SU-DHL-6 (cell line): ENCODE measurements around the gene ADAM19.

Experiments
- H2AFZ ChIP-seq: fragments of 200-600 bp; sonication (generic); 2 replicates; pipeline ENCODE4 v1.6.1; 2014; ENCODE audit warnings: low read depth, mild to moderate bottlenecking, moderate library complexity, mixed read lengths, antibody characterized with exemption, low read length; ENCODE audit not compliant: severe bottlenecking
- H3F3A ChIP-seq: fragments of 200-600 bp; shearing (Covaris generic); 2 replicates; pipeline ENCODE4 v1.6.0; 2016; ENCODE audit warnings: antibody characterized with exemption, mild to moderate bottlenecking; ENCODE audit not compliant: insufficient read depth
- H3K27ac ChIP-seq: fragments of 200-600 bp; sonication (generic); 2 replicates; pipeline ENCODE4 v1.5.1; 2016; ENCODE audit warnings: low read depth, mild to moderate bottlenecking, low read length, moderate library complexity, mixed read lengths
- H3K27me3 ChIP-seq: fragments of 200-600 bp; sonication (generic), shearing (Covaris generic); 2 replicates; pipeline ENCODE4 v1.6.0; 2014; ENCODE audit warnings: mild to moderate bottlenecking, low read length
- H3K36me3 ChIP-seq: fragments of 200-600 bp; sonication (generic); 2 replicates; pipeline ENCODE4 v1.6.1; 2014; ENCODE audit warnings: mild to moderate bottlenecking, low read length, mixed read lengths
- H3K4me2 ChIP-seq: fragments of 300-600, 200-600 bp; shearing (Covaris generic), sonication (generic); 2 replicates; pipeline ENCODE4 v1.6.0; 2014; ENCODE audit warnings: low read length, low read depth, mild to moderate bottlenecking; ENCODE audit not compliant: poor library complexity, severe bottlenecking
- H3K4me3 ChIP-seq: fragments of 200-600 bp; sonication (generic); 2 replicates; pipeline ENCODE4 v1.5.1; 2014; ENCODE audit warnings: antibody characterized with exemption, low read length, mild to moderate bottlenecking, mixed read lengths; ENCODE audit not compliant: insufficient read depth, poor library complexity, severe bottlenecking
- H3K79me2 ChIP-seq: fragments of 200-600 bp; sonication (generic); 2 replicates; pipeline ENCODE4 v1.6.1; 2014; ENCODE audit warnings: mild to moderate bottlenecking, low read length, moderate library complexity; ENCODE audit not compliant: insufficient read depth
- H3K9ac ChIP-seq: fragments of 200-600 bp; sonication (generic); 2 replicates; pipeline ENCODE4 v1.7.0; 2014; ENCODE audit warnings: mild to moderate bottlenecking, low read length
- H3K9me2 ChIP-seq: fragments of 200-600 bp; sonication (generic); replicated peaks from 2 replicates; pipeline ENCODE4 v1.6.1; 2014; ENCODE audit warnings: low read length; ENCODE audit not compliant: insufficient read depth
- H3K9me3 ChIP-seq: fragments of 200-600 bp; sonication (generic); 2 replicates; pipeline ENCODE4 v1.6.1; 2014; ENCODE audit warnings: low read length, mixed read lengths; ENCODE audit not compliant: insufficient read depth
- H4K20me1 ChIP-seq: fragments of 200-600 bp; sonication (generic); 2 replicates; pipeline ENCODE4 v1.6.1; 2014; ENCODE audit warnings: low read depth, mild to moderate bottlenecking, antibody characterized with exemption, low read length, moderate library complexity, mixed read lengths
- CTCF ChIP-seq: fragments of 200-600 bp; sonication (generic); IDR thresholded peaks from one replicate; pipeline ENCODE4 v1.5.1; 2017; ENCODE audit warnings: antibody characterized with exemption, mild to moderate bottlenecking, low read length, moderate library complexity; ENCODE audit not compliant: insufficient read depth, poor library complexity, severe bottlenecking
- EZH2phosphoT487 ChIP-seq: fragments of 200-600 bp; sonication (generic), shearing (Covaris generic); conservative IDR thresholded peaks from 2 replicates; pipeline ENCODE4 v1.6.1; 2018; ENCODE audit warnings: mild to moderate bottlenecking, antibody characterized with exemption, low read length, moderate library complexity, mixed read lengths

ADAM19 gene

DNA sequence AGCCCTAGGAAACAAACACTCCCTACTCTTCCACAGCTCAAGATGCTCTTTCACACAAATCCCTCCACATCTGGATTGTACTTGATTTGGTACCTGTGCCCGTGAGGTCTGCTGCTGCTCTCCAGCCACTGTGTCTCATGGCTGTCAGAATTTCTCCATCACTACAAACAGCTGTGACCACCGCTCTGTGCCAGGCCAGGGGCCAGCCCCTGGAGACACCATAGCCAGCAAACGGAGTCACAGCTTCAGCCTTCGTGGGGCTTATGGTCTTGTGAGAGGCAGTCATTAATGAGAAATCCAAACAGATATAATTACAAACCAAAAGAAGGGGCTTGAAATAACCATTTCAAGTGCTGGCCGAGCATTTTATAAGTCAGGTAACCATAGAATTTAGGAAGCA is 43.6 kb downstream of the ADAM19 start:
- no peaks in the 10 kb centered on the region for H4K20me1 ChIP-seq
- no peaks in the 10 kb centered on the region for H3K9me3 ChIP-seq
- no peak overlapping the region for H3K9ac ChIP-seq
- TF ChIP-seq EZH2phosphoT487 (no peak), CTCF (no peak)
- H3K27me3 ChIP-seq: no peaks in the 10 kb centered on the region
- peaks cover 20% of the 10 kb centered on the region; the same call in 1 of the 2 replicates for H3K36me3 ChIP-seq
- H3K4me2 ChIP-seq: no peak overlapping the region
- no peaks in the 10 kb centered on the region for H3F3A ChIP-seq
- no peak overlapping the region for H2AFZ ChIP-seq
- no peak overlapping the region for H3K27ac ChIP-seq
- peaks cover 10% of the 10 kb centered on the region for H3K79me2 ChIP-seq
- H3K9me2 ChIP-seq: no peaks in the 10 kb centered on the region
- H3K4me3 ChIP-seq: no peak overlapping the region

GRCh38 chr5:157530226-157530972 is 45.2 kb downstream of the ADAM19 start:
- Histone ChIP-seq H3K9me3 (no peaks in the 10 kb centered on the region), H3K36me3 (peaks cover 16% of the 10 kb centered on the region; the same call in 1 of the 2 replicates), H4K20me1 (no peaks in the 10 kb centered on the region), H2AFZ (no peak overlapping the region), H3K79me2 (peaks cover 10% of the 10 kb centered on the region), H3K9me2 (no peaks in the 10 kb centered on the region), H3K27ac (no peak overlapping the region), H3K27me3 (no peaks in the 10 kb centered on the region), H3K4me2 (no peak overlapping the region), H3K4me3 (no peak overlapping the region), H3F3A (no peaks in the 10 kb centered on the region), H3K9ac (no peak overlapping the region)
- TF ChIP-seq EZH2phosphoT487: no peak
- TF ChIP-seq CTCF: no peak

GRCh38 chr5:157529002-157529401 is 46.6 kb downstream of the ADAM19 start:
- Histone ChIP-seq H3K36me3 (peaks cover 16% of the 10 kb centered on the region; the same call in 1 of the 2 replicates), H3K79me2 (peaks cover under 1% of the 10 kb centered on the region; the same call in 1 of the 2 replicates), H4K20me1 (no peaks in the 10 kb centered on the region)

More at GRCh38 chr5:157529002-157529401, 46.6 kb downstream of the ADAM19 start:
- no peaks in the 10 kb centered on the region for H3F3A ChIP-seq
- no peaks in the 10 kb centered on the region for H3K9me3 ChIP-seq
- TF ChIP-seq CTCF: no peak
- TF ChIP-seq EZH2phosphoT487: no peak
- H3K9me2 ChIP-seq: no peaks in the 10 kb centered on the region
- no peak overlapping the region for H3K4me2 ChIP-seq
- no peak overlapping the region for H3K27ac ChIP-seq
- no peak overlapping the region for H3K9ac ChIP-seq
- no peaks in the 10 kb centered on the region for H3K27me3 ChIP-seq
- no peak overlapping the region for H2AFZ ChIP-seq
- H3K4me3 ChIP-seq: no peak overlapping the region
